C4-2B (cell line): ENCODE data around the gene JAK1.

Experiments used
- H3K27ac ChIP-seq: fragments of 450-650 bp; 2 replicates; pipeline ENCODE4 v1.5.1; 2017
- ZFX ChIP-seq: fragments of 450-650 bp; IDR thresholded peaks from 2 replicates; pipeline ENCODE4 v1.6.1; 2017
- TF ChIP-seq, protein P1 (sequence below): fragments of 450-650 bp; conservative IDR thresholded peaks from 2 replicates; pipeline ENCODE4 v1.5.1; 2017; ENCODE audit warnings: mild to moderate bottlenecking

The JAK1 gene

DNA sequence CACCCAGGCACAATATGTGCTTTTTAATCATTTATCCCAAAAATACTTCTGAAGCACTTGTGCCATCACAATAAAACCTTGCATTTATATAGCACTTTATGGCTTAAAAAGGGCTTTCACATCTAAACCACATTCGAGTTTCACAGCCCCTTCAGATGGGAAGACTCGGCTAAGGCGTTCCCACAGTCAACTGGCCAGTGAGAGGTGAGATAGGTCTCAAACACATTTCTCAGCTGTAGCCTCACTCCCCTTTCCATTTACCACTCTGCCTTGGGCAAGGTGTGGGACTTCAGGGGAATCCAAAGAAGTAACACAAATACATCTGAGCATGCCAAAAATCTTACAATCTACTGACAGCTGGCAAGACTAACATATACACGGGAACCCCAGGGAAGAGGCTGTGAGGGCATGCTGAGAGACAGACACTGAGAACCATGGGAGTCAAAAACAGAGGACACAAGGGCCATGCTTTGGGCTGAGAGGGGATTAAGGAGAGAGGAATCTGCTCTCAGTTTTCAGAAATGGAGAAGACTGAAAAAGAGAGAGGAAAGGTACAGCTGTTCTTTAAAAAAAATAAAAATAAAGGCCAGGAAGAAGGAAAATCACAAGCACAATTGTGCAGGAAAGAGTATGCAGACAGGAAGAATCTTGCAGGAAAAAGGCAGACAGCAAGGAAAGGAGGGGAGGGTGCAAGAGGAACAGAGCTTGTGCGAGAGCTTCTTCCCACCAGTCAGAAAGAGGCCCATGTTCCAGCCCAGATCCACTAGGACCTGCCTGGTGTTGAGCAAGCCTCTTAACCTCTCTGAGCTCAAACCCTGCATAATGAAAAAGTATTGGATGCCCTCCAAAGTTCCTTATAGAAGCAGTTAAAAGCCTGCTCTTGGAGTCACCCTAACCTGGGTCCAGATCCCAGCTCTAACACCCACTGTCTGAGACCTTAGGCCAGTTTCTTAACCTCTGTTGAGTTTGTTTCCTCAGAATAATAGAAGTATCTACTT is 73.5 kb downstream of the JAK1 start:
- TF ChIP-seq ZFX = no peak
- TF ChIP-seq, protein P1, sequence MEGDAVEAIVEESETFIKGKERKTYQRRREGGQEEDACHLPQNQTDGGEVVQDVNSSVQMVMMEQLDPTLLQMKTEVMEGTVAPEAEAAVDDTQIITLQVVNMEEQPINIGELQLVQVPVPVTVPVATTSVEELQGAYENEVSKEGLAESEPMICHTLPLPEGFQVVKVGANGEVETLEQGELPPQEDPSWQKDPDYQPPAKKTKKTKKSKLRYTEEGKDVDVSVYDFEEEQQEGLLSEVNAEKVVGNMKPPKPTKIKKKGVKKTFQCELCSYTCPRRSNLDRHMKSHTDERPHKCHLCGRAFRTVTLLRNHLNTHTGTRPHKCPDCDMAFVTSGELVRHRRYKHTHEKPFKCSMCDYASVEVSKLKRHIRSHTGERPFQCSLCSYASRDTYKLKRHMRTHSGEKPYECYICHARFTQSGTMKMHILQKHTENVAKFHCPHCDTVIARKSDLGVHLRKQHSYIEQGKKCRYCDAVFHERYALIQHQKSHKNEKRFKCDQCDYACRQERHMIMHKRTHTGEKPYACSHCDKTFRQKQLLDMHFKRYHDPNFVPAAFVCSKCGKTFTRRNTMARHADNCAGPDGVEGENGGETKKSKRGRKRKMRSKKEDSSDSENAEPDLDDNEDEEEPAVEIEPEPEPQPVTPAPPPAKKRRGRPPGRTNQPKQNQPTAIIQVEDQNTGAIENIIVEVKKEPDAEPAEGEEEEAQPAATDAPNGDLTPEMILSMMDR = no peak
- no peak overlapping the region for H3K27ac ChIP-seq

DNA sequence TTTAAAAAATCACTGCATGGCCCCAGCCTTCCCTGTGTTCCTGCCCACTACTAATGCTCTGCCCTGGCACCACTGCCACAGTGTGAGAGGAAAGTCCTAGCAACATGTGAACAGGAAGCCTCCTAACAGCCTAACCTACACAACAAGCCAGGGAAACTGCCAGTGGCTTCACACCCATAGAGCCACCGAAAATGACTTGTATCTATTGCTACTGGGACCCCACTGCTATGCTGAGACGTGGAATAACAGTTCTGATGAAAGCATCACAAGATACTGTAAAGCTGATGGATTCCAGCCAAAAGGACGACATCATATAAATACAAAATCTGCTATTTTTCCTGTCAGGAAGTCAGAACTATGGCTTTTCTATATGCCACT is 74.9 kb downstream of the JAK1 start:
- no peak overlapping the region for H3K27ac ChIP-seq
- TF ChIP-seq ZFX = no peak
- TF ChIP-seq, protein P1 = no peak

DNA sequence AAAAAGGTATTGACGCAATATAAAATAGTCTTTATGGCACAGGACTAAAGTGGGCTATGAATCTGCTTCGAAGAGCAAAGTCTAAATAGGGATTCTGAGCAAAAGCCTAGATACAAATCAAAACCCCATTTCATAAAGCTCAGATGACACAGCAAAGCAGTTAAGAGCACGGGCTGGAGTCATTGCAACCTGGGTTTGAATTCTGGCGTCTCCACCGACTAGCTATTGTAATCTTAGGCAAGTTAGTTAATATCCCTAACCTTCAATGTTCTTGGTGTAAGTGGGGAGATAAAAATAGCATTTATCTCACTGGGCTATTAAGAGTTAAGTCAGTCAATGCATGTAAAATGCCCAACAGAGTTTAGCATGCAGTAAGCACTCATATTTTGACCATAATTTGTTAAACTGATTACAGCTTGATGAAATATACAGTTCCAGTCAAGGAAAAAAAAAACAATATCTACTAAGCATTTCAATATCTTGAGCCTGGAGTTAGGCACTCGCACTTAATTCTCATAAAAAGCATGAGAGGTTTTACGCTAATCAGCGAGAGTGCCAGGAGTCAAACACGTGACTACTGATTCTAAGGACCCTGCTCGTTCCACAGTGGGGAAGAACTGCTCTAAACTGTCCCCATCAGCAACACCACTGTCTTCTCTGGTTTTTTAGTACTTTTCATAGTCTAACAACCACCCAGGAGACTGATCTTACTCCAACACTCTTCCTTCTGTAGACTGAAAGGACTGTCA is 75.5 kb downstream of the JAK1 start:
- no peak for TF ChIP-seq ZFX
- TF ChIP-seq, protein P1 = no peak
- no peak overlapping the region for H3K27ac ChIP-seq

DNA sequence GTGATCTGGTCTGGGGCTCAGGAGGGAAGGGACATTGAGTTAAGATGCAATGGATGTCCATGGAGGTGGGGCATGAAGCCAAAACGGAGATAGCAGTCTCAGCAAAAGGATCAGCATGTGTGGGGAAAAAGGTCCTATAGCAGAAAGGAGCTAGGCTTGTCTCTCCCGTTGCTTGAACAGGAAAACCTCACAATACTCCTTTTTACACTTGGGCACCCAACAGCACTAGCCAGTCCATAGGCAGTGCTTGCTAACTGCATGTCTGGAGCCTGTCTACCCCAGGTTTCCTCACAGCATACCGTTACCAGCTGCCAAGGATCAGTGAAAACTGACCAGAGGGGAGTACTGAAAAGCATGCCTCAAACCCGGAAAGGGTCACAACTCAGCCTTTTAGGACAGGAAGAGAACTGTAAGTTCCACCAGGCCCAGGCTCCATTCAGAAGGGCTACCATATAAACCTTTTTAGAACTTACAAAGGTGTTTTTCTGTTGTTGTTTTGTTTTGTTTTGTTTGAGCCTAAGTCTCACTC is 78.6 kb downstream of the JAK1 start:
- no peak overlapping the region for H3K27ac ChIP-seq
- TF ChIP-seq, protein P1 = no peak
- no peak for TF ChIP-seq ZFX

DNA sequence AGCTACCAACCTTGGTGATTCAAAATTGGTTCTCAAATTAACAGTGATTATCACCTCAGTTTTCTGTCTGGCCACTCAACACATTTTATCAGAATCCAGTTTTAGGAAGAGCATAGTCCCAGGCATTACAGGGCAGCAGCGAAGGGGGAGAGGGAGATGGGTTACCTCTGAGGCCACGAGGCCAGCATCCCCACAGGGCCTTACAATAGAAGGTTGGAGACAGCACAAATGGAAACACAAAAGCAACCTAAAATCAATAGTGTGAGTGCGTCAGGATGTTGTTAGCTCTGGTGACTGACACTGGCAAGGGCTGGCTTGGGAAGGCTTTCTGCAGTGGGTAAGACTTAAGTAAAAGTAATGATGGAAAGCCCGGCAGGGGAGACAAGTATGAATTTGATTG is 79.5 kb downstream of the JAK1 start:
- TF ChIP-seq, protein P1 = no peak

DNA sequence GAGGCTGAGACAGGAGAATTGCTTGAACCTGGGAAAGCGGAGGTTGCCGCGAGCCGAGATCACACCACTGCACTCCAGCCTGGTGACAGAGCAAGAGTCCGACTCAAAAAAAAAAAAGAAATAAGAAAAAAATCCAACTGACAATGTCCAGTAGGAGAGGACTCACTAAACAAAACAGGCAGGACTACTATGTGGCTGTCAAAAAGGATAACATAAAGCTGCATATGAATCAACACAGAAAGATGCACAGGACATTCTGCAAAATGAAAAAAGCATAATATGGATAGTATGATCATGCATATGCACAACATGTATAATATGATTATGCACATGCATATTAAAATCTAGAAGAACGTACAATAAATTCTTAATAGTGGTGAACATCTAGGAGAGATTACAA is 80.7 kb downstream of the JAK1 start:
- TF ChIP-seq ZFX = no peak
- TF ChIP-seq, protein P1 = no peak
- H3K27ac ChIP-seq = no peak overlapping the region

More for the DNA sequence above, 79.5 kb downstream of the JAK1 start:
- H3K27ac ChIP-seq = no peak overlapping the region
